ENCODE data around the gene GOLGA6C. TPM values are rescaled to one million over a fixed set of nuclear protein-coding genes. Genes with fewer than 3 reads are reported as not detected.
"Not testable (repeated sequence)": the region's sequence is repeated elsewhere in the genome, so short reads cannot be mapped to it uniquely, and the experiment has no call there.

Gene GOLGA6C
- total RNA-seq (not detected), polyA plus RNA-seq (not detected), total RNA-seq (not detected)

GRCh38 chr15:75258034-75258433 lies at the start of gene GOLGA6C:
GOLGA6C (plus strand) TSS chr15:75258334; CDS start chr15:75258599, 265 bp downstream.
- H3K9me3 ChIP-seq (ENCODE audit: control insufficient read depth in 2 of 3, low read length in 3 of 3); DNase-seq; H3K4me1 Mint-ChIP-seq; H3K4me3 ChIP-seq (ENCODE audit: low read length); H3K27me3 Mint-ChIP-seq; H3K9me3 Mint-ChIP-seq; POLR2A ChIA-PET; ATAC-seq; H3K4me1 ChIP-seq (ENCODE audit: control insufficient read depth in 2 of 2, insufficient read depth in 2 of 2, low read length in 2 of 2); intact Hi-C loops (cut with micrococcal nuclease); H3K27ac Mint-ChIP-seq; H3K36me3 ChIP-seq (ENCODE audit: control insufficient read depth in 2 of 3, insufficient read depth in 3 of 3, low read length in 3 of 3); H3K36me3 Mint-ChIP-seq; H3K27me3 ChIP-seq (ENCODE audit: control insufficient read depth in 2 of 2, insufficient read depth in 2 of 2, low read length in 2 of 2); CTCF ChIA-PET; H3K4me3 Mint-ChIP-seq; H3K27ac ChIP-seq (ENCODE audit: low read depth, low read length): not testable (repeated sequence)

- H3K9me3 Mint-ChIP-seq, result peaks cover 0 to 2% (median 0%) of the 10 kb centered on the region in 11 donors
- Histone ChIP-seq H3K27ac (ENCODE audit: low read depth, low read length) (no peak overlapping the region), H3K36me3 (ENCODE audit: control insufficient read depth in 2 of 3, insufficient read depth in 3 of 3, low read length in 3 of 3) (peaks cover 0 to 80% (median 12%) of the 10 kb centered on the region in 3 experiments), H3K4me3 (ENCODE audit: low read length) (no peak overlapping the region), H3K27me3 (ENCODE audit: control insufficient read depth in 2 of 2, insufficient read depth in 2 of 2, low read length in 2 of 2) (no peaks in the 10 kb centered on the region), H3K4me1 (ENCODE audit: control insufficient read depth in 2 of 2, insufficient read depth in 2 of 2, low read length in 2 of 2) (peaks cover 8 to 12% of the 10 kb centered on the region in 2 donors), H3K9me3 (ENCODE audit: control insufficient read depth in 2 of 3, low read length in 3 of 3) (no peaks in the 10 kb centered on the region)
- peaks cover 0 to 19% (median 6%) of the 10 kb centered on the region in 5 donors for H3K36me3 Mint-ChIP-seq
- ChIA-PET POLR2A (no interaction called here), CTCF (interaction anchor here (0.5 to 6.4 kb wide), 2 partner anchors 178 to 432 kb away, joined by 4 to 59 read pairs; no protein-coding TSS in a partner anchor)
- DNase-seq (no peak), ATAC-seq (no peak)
- intact Hi-C loops (cut with micrococcal nuclease), result loop anchor here (10.0 kb wide), 3 partner anchors 364 to 594 kb away; partner anchors contain the start of genes CLK3 (in 1 of the 2), CSK (in 1 of the 2) and ULK3 (in 1 of the 2)
- peak overlapping the region in 2 of 10 donors; percentile 5 to 37 for H3K4me3 Mint-ChIP-seq
- H3K4me1 Mint-ChIP-seq, result peaks cover 30 to 42% (median 40%) of the 10 kb centered on the region in 7 donors
- peak overlapping the region in 3 of 9 donors; percentile 30 to 68 (median 66) for H3K27ac Mint-ChIP-seq
- no peaks in the 10 kb centered on the region for H3K27me3 Mint-ChIP-seq
Measured at GRCh38 chr15:75208501-75209288, 49.4 kb upstream of the GOLGA6C start.

- Histone ChIP-seq H3K4me3 (ENCODE audit: low read length) (no peak overlapping the region), H3K4me1 (ENCODE audit: control insufficient read depth in 2 of 2, insufficient read depth in 2 of 2, low read length in 2 of 2) (peaks cover 2 to 7% of the 10 kb centered on the region in 2 donors), H3K27me3 (ENCODE audit: control insufficient read depth in 2 of 2, insufficient read depth in 2 of 2, low read length in 2 of 2) (no peaks in the 10 kb centered on the region), H3K27ac (ENCODE audit: low read depth, low read length) (no peak overlapping the region), H3K9me3 (ENCODE audit: control insufficient read depth in 2 of 3, low read length in 3 of 3) (no peaks in the 10 kb centered on the region), H3K36me3 (ENCODE audit: control insufficient read depth in 2 of 3, insufficient read depth in 3 of 3, low read length in 3 of 3) (peaks cover 0 to 81% (median 12%) of the 10 kb centered on the region in 3 experiments)
- H3K4me3 Mint-ChIP-seq, result peak overlapping the region in 3 of 10 donors; percentile 5 to 42 (median 37)
- H3K27ac Mint-ChIP-seq, result peak overlapping the region in 5 of 9 donors; percentile 30 to 72 (median 66)
- intact Hi-C loops (cut with micrococcal nuclease), result loop anchor here (10.0 kb wide), 3 partner anchors 364 to 594 kb away; partner anchors contain the start of genes CLK3 (in 1 of the 2), CSK (in 1 of the 2) and ULK3 (in 1 of the 2)
- POLR2A ChIA-PET, result no interaction called here
- H3K27me3 Mint-ChIP-seq, result no peaks in the 10 kb centered on the region
- peaks cover 27 to 36% (median 35%) of the 10 kb centered on the region in 7 donors for H3K4me1 Mint-ChIP-seq
- peaks cover 0 to 2% (median 0%) of the 10 kb centered on the region in 11 donors for H3K9me3 Mint-ChIP-seq
- CTCF ChIA-PET, result interaction anchor here (0.5 kb wide), 1 partner anchor 433 kb away, joined by 4 read pairs; no protein-coding TSS in a partner anchor
- DNase-seq, result no peak
- peaks cover 0 to 19% (median 6%) of the 10 kb centered on the region in 5 donors for H3K36me3 Mint-ChIP-seq
- no peak for ATAC-seq
Measured at GRCh38 chr15:75209289-75209676, 48.9 kb upstream of the GOLGA6C start.

GRCh38 chr15:75210811-75211230 lies 47.3 kb upstream of the GOLGA6C start:
- intact Hi-C loops (cut with micrococcal nuclease), result no loop called here
- no peak for ATAC-seq
- Histone ChIP-seq H3K4me3 (ENCODE audit: low read length) (no peak overlapping the region), H3K27ac (ENCODE audit: low read depth, low read length) (no peak overlapping the region), H3K27me3 (ENCODE audit: control insufficient read depth in 2 of 2, insufficient read depth in 2 of 2, low read length in 2 of 2) (no peaks in the 10 kb centered on the region), H3K36me3 (ENCODE audit: control insufficient read depth in 2 of 3, insufficient read depth in 3 of 3, low read length in 3 of 3) (peaks cover 0 to 79% (median 12%) of the 10 kb centered on the region in 3 experiments), H3K9me3 (ENCODE audit: control insufficient read depth in 2 of 3, low read length in 3 of 3) (no peaks in the 10 kb centered on the region), H3K4me1 (ENCODE audit: control insufficient read depth in 2 of 2, insufficient read depth in 2 of 2, low read length in 2 of 2) (no peaks in the 10 kb centered on the region)
- ChIA-PET CTCF (no interaction called here), POLR2A (interaction anchor here (1.4 kb wide), 1 partner anchor 9 kb away, joined by 4 read pairs; the partner anchor contains the start of gene C15orf39)
- peaks cover 0 to 2% (median 0%) of the 10 kb centered on the region in 11 donors for H3K9me3 Mint-ChIP-seq
- no peaks in the 10 kb centered on the region for H3K27me3 Mint-ChIP-seq
- no peak for DNase-seq
- peaks cover 0 to 16% (median 6%) of the 10 kb centered on the region in 5 donors for H3K36me3 Mint-ChIP-seq
- peak overlapping the region in 1 of 10 donors; percentile 54 for H3K4me3 Mint-ChIP-seq
- H3K27ac Mint-ChIP-seq, result peak overlapping the region in 2 of 9 donors; percentile 2 to 12
- peaks cover 17 to 27% (median 23%) of the 10 kb centered on the region in 7 donors for H3K4me1 Mint-ChIP-seq

- Mint-ChIP-seq H3K9me3 (peaks cover 0 to 2% (median 0%) of the 10 kb centered on the region in 11 donors), H3K4me1 (peaks cover 17 to 27% (median 20%) of the 10 kb centered on the region in 7 donors), H3K36me3 (peaks cover 0 to 16% (median 6%) of the 10 kb centered on the region in 5 donors), H3K4me3 (peak overlapping the region in 1 of 10 donors; percentile 54), H3K27ac (peak overlapping the region in 3 of 9 donors; percentile 12 to 40 (median 21)), H3K27me3 (no peaks in the 10 kb centered on the region)
- no peaks in the 10 kb centered on the region for H3K9me3 ChIP-seq (ENCODE audit: control insufficient read depth in 2 of 3, low read length in 3 of 3)
- ChIA-PET CTCF (interaction anchor here (1.0 kb wide), 1 partner anchor 261 kb away, joined by 3 read pairs; no protein-coding TSS in a partner anchor), POLR2A (interaction anchor here (1.4 kb wide), 1 partner anchor 10 kb away, joined by 4 read pairs; the partner anchor contains the start of gene C15orf39)
- ATAC-seq (no peak), DNase-seq (no peak)
- H3K4me3 ChIP-seq (ENCODE audit: low read length), result no peak overlapping the region
- no peaks in the 10 kb centered on the region for H3K4me1 ChIP-seq (ENCODE audit: control insufficient read depth in 2 of 2, insufficient read depth in 2 of 2, low read length in 2 of 2)
- H3K27ac ChIP-seq (ENCODE audit: low read depth, low read length), result no peak overlapping the region
- no peaks in the 10 kb centered on the region for H3K27me3 ChIP-seq (ENCODE audit: control insufficient read depth in 2 of 2, insufficient read depth in 2 of 2, low read length in 2 of 2)
- intact Hi-C loops (cut with micrococcal nuclease), result no loop called here
- H3K36me3 ChIP-seq (ENCODE audit: control insufficient read depth in 2 of 3, insufficient read depth in 3 of 3, low read length in 3 of 3), result peaks cover 0 to 71% (median 12%) of the 10 kb centered on the region in 3 experiments
Measured at GRCh38 chr15:75211436-75212199, 46.5 kb upstream of the GOLGA6C start.

All from naive thymus-derived CD4-positive, alpha-beta T cell (primary cell).